Activated CD4-positive, CD25-positive, alpha-beta regulatory T cell treated with anti-CD3 and anti-CD28 coated beads, Interleukin-2, amount 50 U/mL, for 72 hours (primary cell): ENCODE measurements around the gene KRT7.

ENCODE experiments used
- DNase-seq: peaks from one replicate; pipeline ENCODE4 v3.0.0; 2021

KRT7 gene

DNA sequence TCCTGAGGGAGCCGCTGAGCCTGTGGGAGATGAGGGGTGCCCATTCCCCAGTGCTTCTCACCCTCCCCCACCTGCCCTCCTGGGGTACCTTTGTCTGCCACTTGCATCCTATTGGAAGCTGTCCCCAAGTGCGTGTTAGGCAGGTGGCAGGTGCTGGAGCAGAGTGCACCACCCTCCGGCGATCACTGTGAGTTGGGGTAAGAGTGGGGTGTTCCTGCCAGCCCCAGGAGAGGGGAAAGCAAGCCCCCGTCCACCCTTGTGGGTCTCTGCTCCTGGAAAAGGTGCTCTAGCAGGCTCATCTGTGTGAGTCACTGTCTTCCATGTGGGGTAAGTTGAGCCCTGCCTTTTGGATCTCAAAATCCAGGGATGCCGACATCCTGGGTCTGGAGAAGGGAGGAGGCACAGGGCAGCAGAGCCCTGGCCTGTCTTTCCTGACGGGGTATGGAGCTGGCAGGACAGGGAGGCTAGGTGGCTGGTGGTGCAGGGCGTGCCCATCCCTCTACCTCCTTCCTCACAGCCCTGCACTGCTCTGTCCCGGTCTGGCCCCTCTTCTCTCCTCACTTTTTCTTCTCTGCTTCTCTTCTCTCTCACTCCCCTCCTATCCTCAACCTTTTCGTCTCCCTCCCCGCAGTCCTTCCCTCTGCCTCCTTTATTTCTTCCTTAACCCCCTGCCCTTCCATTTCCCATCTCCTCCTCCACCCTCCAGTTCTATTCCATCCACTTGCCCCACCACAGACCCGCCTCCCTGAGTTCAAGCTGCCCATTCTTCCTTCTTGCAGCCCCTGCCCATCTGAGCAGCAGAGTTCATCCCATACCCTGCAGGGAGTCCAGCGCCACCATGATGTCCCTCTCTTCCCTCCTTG is 20.1 kb upstream of the KRT7 start:
- DNase-seq: no peak

GRCh38 chr12:52213564-52214420 is 19.3 kb upstream of the KRT7 start:
- peak; percentile 67 for DNase-seq

GRCh38 chr12:52214421-52214802 is 18.6 kb upstream of the KRT7 start:
- no peak for DNase-seq

GRCh38 chr12:52215587-52216031 is 17.4 kb upstream of the KRT7 start:
- no peak for DNase-seq

DNA sequence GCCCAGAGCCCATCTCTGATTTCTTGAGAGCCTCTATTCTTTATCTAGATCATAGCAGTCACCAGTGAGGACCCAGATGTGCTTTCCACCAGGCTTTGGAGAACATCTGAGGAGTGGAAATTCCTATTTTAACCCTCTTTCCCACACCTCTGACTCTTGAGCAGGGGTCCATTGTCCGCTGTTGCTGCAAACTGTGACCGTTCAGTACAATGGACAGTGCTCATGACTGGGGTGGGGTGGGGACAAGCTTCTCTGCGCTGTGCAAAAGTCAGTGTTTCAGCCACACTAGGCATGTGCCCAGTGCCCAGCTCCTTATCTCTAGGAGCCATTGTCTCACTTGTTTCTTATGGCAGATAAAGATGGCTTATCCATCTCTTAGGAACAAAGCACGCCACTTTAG is 16.9 kb upstream of the KRT7 start:
- no peak for DNase-seq

DNA sequence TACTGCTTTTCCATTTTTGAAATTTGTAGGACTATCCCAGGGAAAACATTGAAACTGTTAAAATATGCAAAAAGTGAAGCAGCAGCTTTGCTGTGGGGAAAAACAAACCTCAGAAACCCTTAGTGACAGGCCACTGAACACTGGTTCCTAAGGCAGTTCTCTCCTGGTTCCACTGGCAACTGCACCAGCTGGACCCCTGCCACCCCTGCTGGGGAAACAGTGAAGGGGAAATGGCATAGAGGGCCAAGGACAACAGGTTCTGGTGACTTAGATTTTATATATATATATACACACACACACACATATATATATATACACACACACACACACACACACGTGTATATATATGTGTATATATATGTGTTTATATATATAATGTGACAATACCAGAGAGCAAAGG is 16.2 kb upstream of the KRT7 start:
- DNase-seq: no peak

DNA sequence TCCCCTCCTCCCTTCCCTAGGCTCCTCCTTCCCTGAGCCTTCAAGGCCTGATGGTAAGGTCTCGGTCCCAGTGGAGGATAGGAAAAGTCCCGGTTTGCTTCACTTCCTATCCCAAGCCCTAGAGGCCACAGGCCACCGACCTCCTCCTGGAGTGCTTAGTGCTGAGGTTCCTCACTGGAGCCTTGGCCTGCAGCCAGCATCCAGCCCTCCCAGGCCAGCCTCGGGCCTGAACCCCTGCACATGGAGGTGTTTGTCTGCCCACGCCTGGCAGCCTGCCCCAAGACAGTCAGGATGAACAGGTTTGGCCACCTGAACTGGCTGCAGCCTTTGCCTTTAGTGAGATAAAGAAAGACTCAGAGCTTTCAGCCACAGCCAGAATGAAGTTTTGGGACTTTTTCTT is 15.8 kb upstream of the KRT7 start:
- no peak for DNase-seq

- DNase-seq: no peak
Measured at GRCh38 chr12:52218001-52218400, 15.0 kb upstream of the KRT7 start.

GRCh38 chr12:52220477-52220876 is 12.6 kb upstream of the KRT7 start:
- no peak for DNase-seq

DNA sequence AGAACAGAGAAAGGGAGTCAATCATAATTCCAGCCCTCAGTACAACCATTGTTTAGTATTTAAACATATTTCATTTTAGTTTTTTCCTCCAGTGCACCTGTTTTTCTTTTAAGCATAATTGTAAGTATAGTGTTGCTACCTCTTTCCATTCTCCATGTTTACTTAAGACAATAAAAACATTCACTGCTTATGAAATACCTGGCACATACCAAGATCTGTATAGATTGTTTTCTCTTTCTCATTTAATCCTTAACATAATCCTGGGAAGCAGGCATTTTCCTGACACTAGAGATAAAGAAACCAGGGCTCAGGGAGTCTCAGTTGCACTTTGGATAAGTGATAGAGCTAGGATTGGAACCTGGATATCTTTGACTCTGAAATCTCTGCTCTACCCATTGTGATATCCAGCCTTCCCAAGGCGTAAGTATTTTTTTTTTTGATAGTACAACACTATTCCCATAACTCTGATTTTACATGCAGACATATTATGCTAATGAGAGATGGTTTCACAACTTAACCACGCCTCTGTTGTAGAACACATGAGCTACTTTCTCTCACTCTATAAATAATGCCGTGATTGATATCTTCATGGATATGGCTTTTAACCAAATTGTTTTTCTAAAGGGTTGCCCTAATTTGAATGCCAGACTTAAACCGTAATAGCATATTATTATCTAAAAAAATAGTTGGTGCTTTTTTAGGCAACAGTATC is 11.8 kb upstream of the KRT7 start:
- no peak for DNase-seq

- peak; percentile 68 for DNase-seq
Measured at GRCh38 chr12:52221912-52222457, 11.1 kb upstream of the KRT7 start.

- DNase-seq: no peak
Measured at GRCh38 chr12:52222692-52223091, 10.4 kb upstream of the KRT7 start.

DNA sequence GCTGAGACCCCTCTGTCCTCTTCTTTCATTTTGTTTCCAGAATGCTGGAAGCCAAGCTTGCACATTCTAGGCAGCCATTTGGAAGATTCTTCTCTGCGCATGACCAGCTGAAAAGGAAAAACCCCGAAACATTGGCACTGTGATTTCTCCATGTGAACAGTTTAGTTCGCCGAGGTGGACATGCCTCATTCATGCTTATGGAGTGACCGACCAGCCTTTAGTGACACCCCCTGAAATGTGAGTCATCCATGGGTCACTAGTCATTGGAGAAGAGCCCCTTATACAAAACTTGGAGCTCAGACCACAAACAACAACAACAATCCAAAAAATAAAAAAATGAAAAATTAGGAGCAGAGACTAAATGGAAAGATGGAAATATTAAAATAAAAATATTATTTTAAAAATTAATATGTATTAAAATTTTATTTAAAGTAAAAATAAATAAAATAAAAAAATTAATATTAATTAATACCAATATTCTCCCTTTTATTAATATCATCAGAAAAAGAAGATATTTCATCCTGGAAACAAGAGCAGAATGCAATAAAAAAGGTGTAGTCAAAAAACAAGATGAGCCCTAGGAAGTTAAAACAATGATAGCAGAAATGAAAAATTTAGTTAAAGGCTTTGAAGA is 9.5 kb upstream of the KRT7 start:
- DNase-seq: no peak

GRCh38 chr12:52224151-52224550 is 8.9 kb upstream of the KRT7 start:
- DNase-seq: no peak

GRCh38 chr12:52225752-52226151 is 7.3 kb upstream of the KRT7 start:
- no peak for DNase-seq

DNA sequence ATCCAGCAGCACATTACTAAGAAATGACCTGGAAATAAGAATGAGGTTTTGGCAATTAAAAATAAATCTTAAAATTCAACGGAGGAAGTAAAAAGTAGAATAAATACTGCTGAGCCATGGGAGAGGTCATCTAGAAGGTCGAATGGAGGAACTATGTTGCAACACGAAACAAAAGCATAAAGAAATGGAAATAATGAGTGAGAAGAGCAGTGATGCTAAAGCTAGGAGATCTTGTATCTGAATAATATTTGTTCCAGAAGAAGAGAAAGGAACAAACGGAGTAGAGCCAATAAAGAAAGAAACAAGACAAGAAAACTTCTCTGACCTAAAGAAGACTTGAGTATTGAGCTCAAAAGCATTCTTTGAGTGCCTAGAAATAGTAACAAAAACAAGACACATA is 6.6 kb upstream of the KRT7 start:
- DNase-seq: no peak

- DNase-seq: no peak
Measured at GRCh38 chr12:52227606-52228166, 5.4 kb upstream of the KRT7 start.

DNA sequence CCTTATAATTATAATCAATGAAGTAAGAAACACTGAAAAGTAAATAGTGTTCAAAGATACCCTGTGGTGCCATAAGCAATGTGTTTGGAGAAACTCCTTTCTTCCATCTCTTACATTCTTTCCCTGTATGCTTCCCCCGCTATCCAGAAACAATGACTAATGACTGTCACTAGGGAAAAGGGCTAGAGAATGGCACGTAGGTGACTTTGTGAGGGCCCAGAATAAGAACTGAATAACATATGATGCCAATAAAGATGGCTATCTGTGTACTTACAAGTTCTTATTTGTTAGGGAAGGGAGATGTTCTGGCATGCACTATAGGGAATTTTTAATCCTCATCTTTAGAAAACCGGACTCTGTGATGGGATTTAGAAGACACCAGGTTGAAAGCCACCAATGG is 4.7 kb upstream of the KRT7 start:
- DNase-seq: no peak

DNA sequence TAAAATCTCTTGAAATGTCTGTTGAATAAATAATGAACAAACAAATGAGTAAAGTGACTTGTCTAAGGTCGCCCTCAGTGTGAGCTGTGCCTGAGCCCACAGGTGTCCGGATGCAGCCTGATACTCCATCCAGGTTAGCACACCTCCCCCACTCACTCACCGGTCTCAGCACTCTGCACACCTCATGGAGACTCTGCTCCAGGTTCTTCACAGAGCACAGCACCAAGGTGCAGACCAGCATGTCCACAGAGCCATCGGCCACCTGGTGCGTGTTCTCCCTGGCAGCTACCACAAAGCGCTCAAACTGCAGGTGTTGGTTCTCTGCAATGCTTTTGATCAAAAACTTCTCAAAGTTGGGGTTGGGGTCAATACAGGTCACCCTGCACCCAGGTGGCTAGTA is 4.1 kb upstream of the KRT7 start:
- no peak for DNase-seq

GRCh38 chr12:52229836-52230343 is 3.2 kb upstream of the KRT7 start:
- no peak for DNase-seq

DNA sequence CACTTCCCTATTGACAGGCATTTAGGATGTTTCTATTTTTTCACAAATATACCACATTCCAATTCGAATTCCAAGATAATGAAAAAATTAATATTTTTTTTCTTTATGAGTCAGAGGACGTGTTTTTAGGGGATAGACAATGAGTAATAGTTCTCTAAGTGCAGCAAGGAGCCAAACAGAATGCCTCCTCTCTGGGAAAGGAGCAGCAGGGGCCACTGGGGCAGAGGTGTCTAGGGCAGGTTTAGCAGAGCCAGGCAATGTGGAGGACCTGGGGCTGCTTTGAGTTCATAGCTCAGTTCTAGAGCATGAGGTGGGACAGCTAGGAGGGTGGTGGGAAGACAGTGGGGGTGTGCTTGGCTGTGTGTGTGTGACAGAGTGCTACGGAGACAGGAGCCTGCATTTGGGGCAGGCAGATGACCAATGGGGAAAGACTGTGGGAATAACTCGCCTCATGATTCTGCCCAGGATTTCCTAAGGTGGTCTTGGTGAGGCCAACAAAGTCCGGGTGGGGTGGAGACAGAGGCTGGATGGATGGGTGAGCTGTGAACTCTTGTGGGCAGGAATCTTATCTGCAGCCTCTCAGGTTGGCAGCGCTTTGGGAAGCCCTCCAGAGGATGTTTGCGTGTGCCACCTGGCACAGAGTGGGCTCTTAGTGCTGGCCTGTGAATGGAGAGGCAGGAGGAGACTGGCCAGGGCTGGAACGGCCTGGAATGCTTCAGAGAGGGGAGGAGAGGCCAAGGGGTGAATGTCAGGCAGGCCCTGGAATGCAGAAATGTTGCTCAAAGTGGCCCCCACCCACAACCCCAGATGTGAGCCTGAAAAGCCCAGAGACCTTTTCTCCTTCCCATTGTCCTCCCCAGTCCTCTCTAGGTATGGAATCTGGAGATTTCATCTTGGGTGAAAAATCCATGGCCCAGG is 2.4 kb upstream of the KRT7 start:
- no peak for DNase-seq
